Loucy (cell line): Measurements from ENCODE around the gene DDO.
"Not testable (repeated sequence)": the region's sequence is repeated elsewhere in the genome, so short reads cannot be mapped to it uniquely, and the experiment has no call there.

ENCODE experiments used
- H2AFZ ChIP-seq: fragments of 200-600 bp; sonication (generic); 2 replicates; pipeline ENCODE4 v1.6.0; 2016; ENCODE audit warnings: antibody characterized with exemption, mild to moderate bottlenecking, low read length, moderate library complexity
- H3F3A ChIP-seq: fragments of 200-600 bp; 2 replicates; pipeline ENCODE4 v1.6.0; 2016; ENCODE audit warnings: antibody characterized with exemption, low read depth, mild to moderate bottlenecking
- H3K27me3 ChIP-seq: fragments of 200-600 bp; sonication (generic); 2 replicates; pipeline ENCODE4 v1.6.1; 2014; ENCODE audit warnings: low read length, mild to moderate bottlenecking; ENCODE audit not compliant: insufficient read depth, poor library complexity, severe bottlenecking
- H3K36me3 ChIP-seq: fragments of 200-600 bp; sonication (generic); 2 replicates; pipeline ENCODE4 v1.6.1; 2016; ENCODE audit warnings: low read length; ENCODE audit not compliant: insufficient read depth
- H3K4me1 ChIP-seq: fragments of 200-600 bp; sonication (generic); 2 replicates; pipeline ENCODE4 v1.5.1; 2014; ENCODE audit warnings: low read length, mild to moderate bottlenecking; ENCODE audit not compliant: insufficient read depth, poor library complexity, severe bottlenecking
- H3K4me2 ChIP-seq: fragments of 200-600 bp; sonication (generic); 2 replicates; pipeline ENCODE4 v1.6.0; 2014; ENCODE audit warnings: antibody characterized with exemption, low read length, low read depth, mild to moderate bottlenecking; ENCODE audit not compliant: poor library complexity, severe bottlenecking
- H3K4me3 ChIP-seq: fragments of 200-600 bp; sonication (generic); 2 replicates; pipeline ENCODE4 v1.5.1; 2014; ENCODE audit warnings: low read length, mild to moderate bottlenecking, mixed read lengths; ENCODE audit not compliant: poor library complexity, severe bottlenecking
- H3K79me2 ChIP-seq: fragments of 200-600 bp; sonication (generic); 2 replicates; pipeline ENCODE4 v1.6.1; 2014; ENCODE audit warnings: low read length; ENCODE audit not compliant: insufficient read depth
- H3K9ac ChIP-seq: fragments of 200-600 bp; sonication (generic); 2 replicates; pipeline ENCODE4 v1.6.0; 2014; ENCODE audit warnings: mild to moderate bottlenecking, low read depth, low read length, moderate library complexity; ENCODE audit not compliant: poor library complexity, severe bottlenecking
- H3K9me2 ChIP-seq: fragments of 200-600 bp; sonication (generic); replicated peaks from 2 replicates; pipeline ENCODE4 v1.6.1; 2016; ENCODE audit warnings: low read depth, low read length, mixed read lengths
- H3K9me3 ChIP-seq: fragments of 200-600 bp; sonication (generic); 2 replicates; pipeline ENCODE4 v1.6.1; 2014; ENCODE audit warnings: mild to moderate bottlenecking, antibody characterized with exemption, low read length, low read depth; ENCODE audit not compliant: insufficient read depth
- H4K20me1 ChIP-seq: fragments of 200-600 bp; sonication (generic); 2 replicates; pipeline ENCODE4 v1.6.0; 2014; ENCODE audit warnings: antibody characterized with exemption, low read length, mild to moderate bottlenecking; ENCODE audit not compliant: insufficient read depth, poor library complexity, severe bottlenecking
- EZH2phosphoT487 ChIP-seq: fragments of 200-600 bp; IDR thresholded peaks from 2 replicates; pipeline ENCODE4 v1.6.1; 2018; ENCODE audit warnings: antibody characterized with exemption, mild to moderate bottlenecking, moderate library complexity, borderline replicate concordance
- TF ChIP-seq, protein P1 (sequence below): fragments of 200-600 bp; sonication (generic); conservative IDR thresholded peaks from 2 replicates; pipeline ENCODE4 v1.5.1; 2014; ENCODE audit warnings: mild to moderate bottlenecking, antibody characterized with exemption, low read length

The DDO gene

GRCh38 chr6:110459137-110459536, 43.8 kb upstream of the DDO start:
- no peaks in the 10 kb centered on the region for H3K27me3 ChIP-seq
- H3F3A ChIP-seq: no peaks in the 10 kb centered on the region
- H3K4me1 ChIP-seq: no peaks in the 10 kb centered on the region
- H2AFZ ChIP-seq: no peak overlapping the region
- H3K9me2 ChIP-seq: no peaks in the 10 kb centered on the region
- no peak overlapping the region for H3K4me3 ChIP-seq
- no peak overlapping the region for H3K9ac ChIP-seq
- no peaks in the 10 kb centered on the region for H4K20me1 ChIP-seq
- no peak overlapping the region for H3K4me2 ChIP-seq
- H3K36me3 ChIP-seq: no peaks in the 10 kb centered on the region
- H3K79me2 ChIP-seq: no peaks in the 10 kb centered on the region
- peaks cover 13% of the 10 kb centered on the region; the same call in 1 of the 2 replicates for H3K9me3 ChIP-seq
- TF ChIP-seq EZH2phosphoT487: no peak
- TF ChIP-seq, protein P1, sequence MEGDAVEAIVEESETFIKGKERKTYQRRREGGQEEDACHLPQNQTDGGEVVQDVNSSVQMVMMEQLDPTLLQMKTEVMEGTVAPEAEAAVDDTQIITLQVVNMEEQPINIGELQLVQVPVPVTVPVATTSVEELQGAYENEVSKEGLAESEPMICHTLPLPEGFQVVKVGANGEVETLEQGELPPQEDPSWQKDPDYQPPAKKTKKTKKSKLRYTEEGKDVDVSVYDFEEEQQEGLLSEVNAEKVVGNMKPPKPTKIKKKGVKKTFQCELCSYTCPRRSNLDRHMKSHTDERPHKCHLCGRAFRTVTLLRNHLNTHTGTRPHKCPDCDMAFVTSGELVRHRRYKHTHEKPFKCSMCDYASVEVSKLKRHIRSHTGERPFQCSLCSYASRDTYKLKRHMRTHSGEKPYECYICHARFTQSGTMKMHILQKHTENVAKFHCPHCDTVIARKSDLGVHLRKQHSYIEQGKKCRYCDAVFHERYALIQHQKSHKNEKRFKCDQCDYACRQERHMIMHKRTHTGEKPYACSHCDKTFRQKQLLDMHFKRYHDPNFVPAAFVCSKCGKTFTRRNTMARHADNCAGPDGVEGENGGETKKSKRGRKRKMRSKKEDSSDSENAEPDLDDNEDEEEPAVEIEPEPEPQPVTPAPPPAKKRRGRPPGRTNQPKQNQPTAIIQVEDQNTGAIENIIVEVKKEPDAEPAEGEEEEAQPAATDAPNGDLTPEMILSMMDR: no peak

DNA sequence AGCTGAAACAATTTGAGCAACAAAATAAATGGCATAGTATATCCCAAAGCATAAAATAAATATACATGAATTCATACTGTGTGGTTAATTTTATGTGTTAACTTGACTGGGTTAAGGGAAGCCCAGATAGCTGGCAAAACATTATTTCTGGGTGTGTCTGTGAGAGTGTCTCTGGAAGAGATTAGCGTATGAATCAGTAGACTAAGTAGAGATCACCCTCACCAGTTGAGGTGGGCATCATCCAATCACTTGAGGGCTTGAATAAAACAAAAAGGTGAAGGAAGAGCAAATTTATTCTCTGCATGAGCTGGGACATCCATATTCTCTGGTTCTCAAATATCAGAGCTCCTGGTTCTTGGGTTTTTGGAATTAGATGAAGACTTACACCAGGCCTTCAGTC, 43.1 kb upstream of the DDO start:
- H3K9ac ChIP-seq: no peak overlapping the region
- no peak for TF ChIP-seq EZH2phosphoT487
- TF ChIP-seq, protein P1: no peak
- no peak overlapping the region for H3K4me3 ChIP-seq

GRCh38 chr6:110457567-110458175, 42.3 kb upstream of the DDO start:
- not testable (repeated sequence) for H3K4me3 ChIP-seq, H2AFZ ChIP-seq, H3K27me3 ChIP-seq, H3F3A ChIP-seq, H3K79me2 ChIP-seq, H3K9me2 ChIP-seq, H4K20me1 ChIP-seq, H3K4me2 ChIP-seq, H3K9me3 ChIP-seq, H3K9ac ChIP-seq, H3K36me3 ChIP-seq, H3K4me1 ChIP-seq
- TF ChIP-seq, protein P1: peak; percentile 54

More for the DNA sequence above, 43.1 kb upstream of the DDO start:
- Histone ChIP-seq H3K36me3 (no peaks in the 10 kb centered on the region), H3K4me2 (no peak overlapping the region), H3K9me2 (no peaks in the 10 kb centered on the region), H3K9me3 (peaks cover 6% of the 10 kb centered on the region; the same call in 1 of the 2 replicates), H3F3A (no peaks in the 10 kb centered on the region), H4K20me1 (no peaks in the 10 kb centered on the region), H2AFZ (no peak overlapping the region), H3K4me1 (no peaks in the 10 kb centered on the region), H3K27me3 (no peaks in the 10 kb centered on the region), H3K79me2 (no peaks in the 10 kb centered on the region)
